ENCODE results near the gene SLC23A3.

DNA sequence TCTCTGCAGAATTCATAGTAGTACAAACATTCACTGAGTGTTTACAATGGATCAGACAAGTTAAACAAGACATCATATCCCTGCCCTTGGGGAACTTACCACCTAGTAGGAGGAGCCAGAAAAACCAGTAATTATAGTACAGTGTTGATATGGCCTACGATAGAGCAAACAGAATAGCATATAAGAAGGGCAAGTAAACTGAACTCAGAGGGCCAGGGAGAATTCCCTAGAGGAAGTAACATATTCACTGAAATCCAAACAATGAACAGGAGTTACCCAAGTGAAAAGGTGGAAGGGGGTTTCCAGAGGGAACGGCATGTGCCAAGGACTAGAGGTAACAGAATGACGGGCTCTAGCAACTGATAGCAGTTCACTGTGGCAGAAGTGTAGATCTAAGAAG is 43.3 kb downstream of the SLC23A3 start:
- TF ChIP-seq ZNF282 (CRISPR knock-in tag; IDR thresholded peaks at IDR 0.05), result no peak
- TF ChIP-seq POLR2A (conservative IDR thresholded peaks at IDR 0.05), result no peak
- TF ChIP-seq TCF7L2 (IDR thresholded peaks at IDR 0.05; ENCODE audit: low read depth, low read length), result no peak
- no peak for TF ChIP-seq CTCF (IDR thresholded peaks at IDR 0.05 in 2 of 3, conservative IDR thresholded peaks at IDR 0.05 in 1 of 3; ENCODE audit: insufficient read depth in 2 of 3, low read depth in 1 of 3, low read length in 3 of 3)
- TF ChIP-seq, protein P1, sequence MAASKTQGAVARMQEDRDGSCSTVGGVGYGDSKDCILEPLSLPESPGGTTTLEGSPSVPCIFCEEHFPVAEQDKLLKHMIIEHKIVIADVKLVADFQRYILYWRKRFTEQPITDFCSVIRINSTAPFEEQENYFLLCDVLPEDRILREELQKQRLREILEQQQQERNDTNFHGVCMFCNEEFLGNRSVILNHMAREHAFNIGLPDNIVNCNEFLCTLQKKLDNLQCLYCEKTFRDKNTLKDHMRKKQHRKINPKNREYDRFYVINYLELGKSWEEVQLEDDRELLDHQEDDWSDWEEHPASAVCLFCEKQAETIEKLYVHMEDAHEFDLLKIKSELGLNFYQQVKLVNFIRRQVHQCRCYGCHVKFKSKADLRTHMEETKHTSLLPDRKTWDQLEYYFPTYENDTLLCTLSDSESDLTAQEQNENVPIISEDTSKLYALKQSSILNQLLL (CRISPR knock-in tag; IDR thresholded peaks at IDR 0.05; ENCODE audit: borderline replicate concordance), result no peak
- TF ChIP-seq, protein P2, sequence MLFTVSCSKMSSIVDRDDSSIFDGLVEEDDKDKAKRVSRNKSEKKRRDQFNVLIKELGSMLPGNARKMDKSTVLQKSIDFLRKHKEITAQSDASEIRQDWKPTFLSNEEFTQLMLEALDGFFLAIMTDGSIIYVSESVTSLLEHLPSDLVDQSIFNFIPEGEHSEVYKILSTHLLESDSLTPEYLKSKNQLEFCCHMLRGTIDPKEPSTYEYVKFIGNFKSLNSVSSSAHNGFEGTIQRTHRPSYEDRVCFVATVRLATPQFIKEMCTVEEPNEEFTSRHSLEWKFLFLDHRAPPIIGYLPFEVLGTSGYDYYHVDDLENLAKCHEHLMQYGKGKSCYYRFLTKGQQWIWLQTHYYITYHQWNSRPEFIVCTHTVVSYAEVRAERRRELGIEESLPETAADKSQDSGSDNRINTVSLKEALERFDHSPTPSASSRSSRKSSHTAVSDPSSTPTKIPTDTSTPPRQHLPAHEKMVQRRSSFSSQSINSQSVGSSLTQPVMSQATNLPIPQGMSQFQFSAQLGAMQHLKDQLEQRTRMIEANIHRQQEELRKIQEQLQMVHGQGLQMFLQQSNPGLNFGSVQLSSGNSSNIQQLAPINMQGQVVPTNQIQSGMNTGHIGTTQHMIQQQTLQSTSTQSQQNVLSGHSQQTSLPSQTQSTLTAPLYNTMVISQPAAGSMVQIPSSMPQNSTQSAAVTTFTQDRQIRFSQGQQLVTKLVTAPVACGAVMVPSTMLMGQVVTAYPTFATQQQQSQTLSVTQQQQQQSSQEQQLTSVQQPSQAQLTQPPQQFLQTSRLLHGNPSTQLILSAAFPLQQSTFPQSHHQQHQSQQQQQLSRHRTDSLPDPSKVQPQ (CRISPR knock-in tag; IDR thresholded peaks at IDR 0.05; ENCODE audit: borderline replicate concordance), result no peak
- TF ChIP-seq, protein P3, sequence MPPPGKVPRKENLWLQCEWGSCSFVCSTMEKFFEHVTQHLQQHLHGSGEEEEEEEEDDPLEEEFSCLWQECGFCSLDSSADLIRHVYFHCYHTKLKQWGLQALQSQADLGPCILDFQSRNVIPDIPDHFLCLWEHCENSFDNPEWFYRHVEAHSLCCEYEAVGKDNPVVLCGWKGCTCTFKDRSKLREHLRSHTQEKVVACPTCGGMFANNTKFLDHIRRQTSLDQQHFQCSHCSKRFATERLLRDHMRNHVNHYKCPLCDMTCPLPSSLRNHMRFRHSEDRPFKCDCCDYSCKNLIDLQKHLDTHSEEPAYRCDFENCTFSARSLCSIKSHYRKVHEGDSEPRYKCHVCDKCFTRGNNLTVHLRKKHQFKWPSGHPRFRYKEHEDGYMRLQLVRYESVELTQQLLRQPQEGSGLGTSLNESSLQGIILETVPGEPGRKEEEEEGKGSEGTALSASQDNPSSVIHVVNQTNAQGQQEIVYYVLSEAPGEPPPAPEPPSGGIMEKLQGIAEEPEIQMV (tag; conservative IDR thresholded peaks at IDR 0.05; ENCODE audit: low read depth), result no peak
- no peak for TF ChIP-seq FOXM1 (IDR thresholded peaks at IDR 0.05; ENCODE audit: low read depth)
- TF ChIP-seq FOXM1 (CRISPR knock-in tag; IDR thresholded peaks at IDR 0.05; ENCODE audit: low read depth), result no peak
- no peak for TF ChIP-seq NUFIP1 (IDR thresholded peaks at IDR 0.05; ENCODE audit: partially characterized antibody)
- TF ChIP-seq NFIX (CRISPR knock-in tag; IDR thresholded peaks at IDR 0.05; ENCODE audit: low read depth), result no peak
- no peak for TF ChIP-seq E2F6 (IDR thresholded peaks at IDR 0.05; ENCODE audit: borderline replicate concordance in 1 of 2, extremely low read depth in 1 of 2, insufficient read depth in 1 of 2, insufficient read length in 1 of 2, low read depth in 1 of 2, low read length in 1 of 2, poor library complexity in 1 of 2, severe bottlenecking in 1 of 2)
- TF ChIP-seq POLR2AphosphoS5 (IDR thresholded peaks at IDR 0.05; ENCODE audit: control insufficient read depth, insufficient read depth, low read depth, low read length), result no peak
